HG03045 (cell line): Measurements from ENCODE around the gene TAAR8.
"Not testable (repeated sequence)": the region's sequence is repeated elsewhere in the genome, so short reads cannot be mapped to it uniquely, and the experiment has no call there.

Source experiments
- ATAC-seq: cut with Tn5 transposase; IDR thresholded peaks from one replicate; pipeline ENCODE4 v1.9.1; 2021; ENCODE audit warnings: mild to moderate bottlenecking, moderate library complexity; ENCODE audit not compliant: unreplicated experiment

The TAAR8 gene

GRCh38 chr6:132537977-132538376, 14.5 kb upstream of the TAAR8 start, which contains the start of gene TAAR9:
TAAR9 (plus strand) TSS chr6:132538277; CDS start chr6:132538290, 13 bp downstream.
- no peak for ATAC-seq

DNA sequence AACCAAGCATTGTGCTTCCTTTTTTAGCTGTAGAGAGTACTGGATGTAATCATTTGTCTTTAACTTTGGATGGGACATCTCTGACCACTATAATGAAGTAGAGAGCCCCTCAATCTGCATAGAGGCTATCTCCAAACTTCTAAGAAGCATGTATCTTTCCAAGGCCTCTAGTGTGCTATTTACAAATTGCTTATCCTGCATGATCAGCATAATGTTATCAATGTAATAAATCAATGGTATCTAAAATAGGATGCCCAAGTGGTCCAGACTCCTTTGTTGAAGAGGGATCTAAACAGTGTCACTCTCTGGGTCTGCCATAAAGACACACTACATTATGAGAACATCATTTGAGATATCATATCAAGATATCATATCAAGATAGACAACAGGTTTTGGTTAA, 7.6 kb upstream of the TAAR8 start:
- no peak for ATAC-seq

DNA sequence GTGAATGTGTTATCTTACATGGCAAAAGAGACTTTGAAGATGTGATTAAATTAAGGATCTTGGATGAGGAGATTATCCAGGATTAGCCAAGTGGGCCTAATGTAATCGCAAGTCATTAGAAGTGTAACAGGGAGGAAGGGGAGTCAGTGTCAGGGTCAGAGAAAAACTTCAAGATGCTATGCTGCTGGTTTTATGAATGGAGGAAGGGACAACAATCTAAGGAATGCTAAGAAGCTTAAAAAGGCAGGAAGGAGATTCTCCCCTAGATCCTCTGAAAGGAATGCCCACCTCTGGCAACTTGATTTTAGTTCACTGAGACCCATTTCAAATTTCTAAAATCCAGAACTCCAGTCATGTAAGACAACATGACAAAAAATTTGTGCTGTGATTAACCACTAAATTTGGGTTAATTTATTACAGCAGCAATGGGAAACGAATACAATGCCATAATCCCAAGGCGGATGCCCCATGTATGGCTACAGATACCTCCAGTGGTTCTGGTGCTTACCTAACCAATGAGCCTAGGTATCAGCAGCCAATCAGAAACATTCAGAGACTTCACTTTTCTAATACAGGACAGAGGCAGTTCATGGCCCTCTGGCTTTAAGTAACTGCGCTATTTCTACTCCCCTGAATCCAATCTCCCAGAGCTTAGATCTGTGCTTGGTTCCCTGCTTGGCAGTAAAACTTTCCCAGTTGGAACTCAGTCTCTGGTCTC, 3.6 kb upstream of the TAAR8 start:
- no peak for ATAC-seq

DNA sequence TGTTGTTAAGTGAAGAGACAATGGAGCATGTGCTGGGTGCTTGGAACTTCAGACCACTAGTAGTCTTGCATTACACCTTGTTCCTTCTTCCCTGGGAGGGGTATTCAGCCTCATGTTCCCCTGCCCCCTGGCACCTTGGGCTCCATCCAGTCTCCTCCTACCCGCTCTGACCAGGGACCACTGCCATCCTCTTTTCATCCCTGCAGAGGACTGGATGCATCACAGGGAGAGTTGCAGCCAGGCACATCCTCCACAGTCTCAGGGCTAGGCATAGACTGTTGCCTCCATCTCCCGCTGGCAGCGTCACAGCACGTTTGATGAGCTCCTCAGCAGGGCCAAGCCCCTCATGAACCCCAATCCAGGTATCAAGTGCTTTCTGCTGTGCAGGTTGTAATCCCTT, 1.3 kb upstream of the TAAR8 start:
- ATAC-seq, result no peak

- ATAC-seq, result not testable (repeated sequence)
These were observed 7.6 kb downstream of the TAAR8 start for GRCh38 chr6:132560087-132560486.

- ATAC-seq, result no peak
These were observed 13.9 kb downstream of the TAAR8 start for GRCh38 chr6:132566404-132566803.

DNA sequence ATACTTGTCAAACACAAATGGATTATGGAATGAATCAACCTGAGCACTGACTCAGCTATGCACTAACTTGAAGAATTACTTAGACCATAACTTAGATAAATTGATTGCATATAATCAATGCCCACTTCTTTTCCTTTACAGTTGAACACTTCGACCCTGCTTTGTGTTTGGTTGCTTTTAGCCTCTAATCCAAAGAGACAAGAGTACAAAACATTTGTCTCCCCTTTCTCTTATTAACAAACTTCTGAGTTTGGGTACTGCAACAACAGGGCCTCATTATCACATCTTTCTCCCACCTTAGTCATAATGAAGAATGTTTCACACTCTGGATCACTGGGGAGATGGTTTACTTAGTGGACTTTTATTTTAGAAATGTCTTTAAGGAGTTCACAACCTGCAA, 15.1 kb downstream of the TAAR8 start:
- no peak for ATAC-seq

GRCh38 chr6:132568611-132569010, 16.1 kb downstream of the TAAR8 start:
- ATAC-seq, result no peak

DNA sequence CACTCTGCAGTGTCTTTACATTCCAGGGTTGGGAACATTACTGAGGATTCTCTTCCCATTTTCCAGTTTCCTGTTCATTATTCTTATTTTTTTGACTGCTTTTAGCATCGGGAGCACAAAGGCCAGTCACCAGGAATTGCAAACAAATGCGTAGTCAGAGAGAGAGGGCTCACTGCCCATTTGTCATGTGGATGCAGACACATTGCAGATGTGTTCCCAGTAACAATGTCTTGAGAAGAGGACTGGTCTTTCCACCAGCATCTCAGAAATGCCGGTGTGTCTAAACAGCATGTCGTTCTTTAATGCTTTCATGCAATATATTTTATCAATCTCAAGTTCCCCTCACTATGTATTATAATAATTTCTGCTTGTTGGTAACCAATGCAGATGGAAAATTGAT, 16.7 kb downstream of the TAAR8 start:
- no peak for ATAC-seq

DNA sequence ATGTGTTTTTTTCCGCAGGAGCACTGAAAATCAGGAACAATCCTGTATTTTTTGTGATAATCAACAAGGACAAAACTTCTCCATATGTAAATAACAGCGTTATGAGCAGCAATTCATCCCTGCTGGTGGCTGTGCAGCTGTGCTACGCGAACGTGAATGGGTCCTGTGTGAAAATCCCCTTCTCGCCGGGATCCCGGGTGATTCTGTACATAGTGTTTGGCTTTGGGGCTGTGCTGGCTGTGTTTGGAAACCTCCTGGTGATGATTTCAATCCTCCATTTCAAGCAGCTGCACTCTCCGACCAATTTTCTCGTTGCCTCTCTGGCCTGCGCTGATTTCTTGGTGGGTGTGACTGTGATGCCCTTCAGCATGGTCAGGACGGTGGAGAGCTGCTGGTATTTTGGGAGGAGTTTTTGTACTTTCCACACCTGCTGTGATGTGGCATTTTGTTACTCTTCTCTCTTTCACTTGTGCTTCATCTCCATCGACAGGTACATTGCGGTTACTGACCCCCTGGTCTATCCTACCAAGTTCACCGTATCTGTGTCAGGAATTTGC, 17.8 kb downstream of the TAAR8 start, which contains the start of gene TAAR6:
Gene TAAR6 (plus strand): TSS at position 102 of the 557 bp plus-strand sequence. CDS start 0 bp downstream, at position 102.
- no peak for ATAC-seq

GRCh38 chr6:132571774-132572173, 19.3 kb downstream of the TAAR8 start:
- ATAC-seq, result no peak

- no peak for ATAC-seq
These were observed 32.2 kb downstream of the TAAR8 start for GRCh38 chr6:132584698-132585097.

GRCh38 chr6:132587424-132587823, 35.0 kb downstream of the TAAR8 start:
- ATAC-seq, result no peak

GRCh38 chr6:132589454-132589853, 37.0 kb downstream of the TAAR8 start, which contains the start of gene TAAR5:
TAAR5 (minus strand) TSS chr6:132589741; CDS start chr6:132589686, 55 bp downstream.
- ATAC-seq, result no peak

DNA sequence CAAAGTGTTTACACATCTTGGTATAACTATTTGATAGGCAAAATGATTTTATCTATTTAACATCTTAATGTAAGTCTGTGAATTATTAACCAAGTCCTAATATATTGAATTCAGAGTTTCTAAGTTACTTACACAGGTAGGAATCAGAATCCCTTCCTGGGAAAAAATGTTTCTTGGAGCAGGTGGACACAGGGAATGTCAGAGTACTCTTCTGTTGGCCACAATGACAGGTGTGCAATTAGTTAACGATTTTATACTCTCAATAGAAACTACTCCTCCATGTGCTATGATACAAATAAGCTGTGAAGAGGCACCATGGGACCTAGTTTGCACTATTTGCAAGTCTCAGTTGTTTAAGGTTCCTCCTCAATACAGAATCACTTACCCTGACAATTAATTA, 37.9 kb downstream of the TAAR8 start:
- ATAC-seq, result no peak

GRCh38 chr6:132592855-132593254, 40.4 kb downstream of the TAAR8 start:
- no peak for ATAC-seq

- no peak for ATAC-seq
These were observed 43.7 kb downstream of the TAAR8 start for GRCh38 chr6:132596201-132596600.

- ATAC-seq, result no peak
These were observed 46.0 kb downstream of the TAAR8 start for GRCh38 chr6:132598473-132598872.

- not testable (repeated sequence) for ATAC-seq
These were observed 48.4 kb downstream of the TAAR8 start for GRCh38 chr6:132600900-132601299.
